ENCODE data around the gene JAZF1. TPM values are rescaled to one million over a fixed set of nuclear protein-coding genes. Genes with fewer than 3 reads are reported as not detected.

Gene JAZF1
- total RNA-seq, 3 donors from 2014 or later, result 8.6 to 27.4 (median 10.5) TPM

GRCh38 chr7:28142650-28143049, 37.9 kb downstream of the JAZF1 start:
- DNase-seq (ENCODE audit: low spot score in 2 of 2), result no peak
- H3K36me3 ChIP-seq, result no peaks in the 10 kb centered on the region
- intact Hi-C loops (cut with DNase I; ENCODE audit: low total_unique reads), result no loop called here
- H3K4me1 ChIP-seq, result no peaks in the 10 kb centered on the region
- H3K9me3 ChIP-seq, result no peaks in the 10 kb centered on the region
- H3K27ac ChIP-seq, result no peak overlapping the region
- TF ChIP-seq POLR2AphosphoS5 (IDR thresholded peaks at IDR 0.05) (no peak), CTCF (IDR thresholded peaks at IDR 0.05) (no peak), POLR2A (IDR thresholded peaks at IDR 0.05) (no peak)
- H3K27me3 ChIP-seq, result no peaks in the 10 kb centered on the region
- H3K4me3 ChIP-seq, result no peak overlapping the region

DNA sequence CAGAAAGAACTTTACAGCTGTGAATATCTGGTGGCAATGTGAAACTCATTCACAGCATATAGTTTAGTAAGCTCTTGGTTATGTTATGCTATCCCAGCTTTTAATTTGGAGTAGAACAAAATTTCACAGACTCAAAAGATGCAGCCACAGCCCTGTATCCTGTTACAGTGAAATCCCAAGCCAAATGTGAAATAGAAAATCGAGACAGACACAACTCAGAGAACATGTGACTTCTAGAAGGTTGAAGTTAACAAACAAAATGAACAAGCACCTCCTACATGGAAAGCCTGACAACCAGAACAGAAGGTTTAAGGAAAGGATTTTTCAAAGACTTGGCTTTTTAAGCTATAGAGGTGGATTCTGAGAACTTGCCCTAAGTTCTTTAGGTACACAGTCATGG, 39.6 kb downstream of the JAZF1 start:
- Histone ChIP-seq H3K27me3 (no peaks in the 10 kb centered on the region), H3K9me3 (no peaks in the 10 kb centered on the region), H3K4me3 (no peak overlapping the region), H3K36me3 (no peaks in the 10 kb centered on the region), H3K4me1 (no peaks in the 10 kb centered on the region), H3K27ac (peak overlapping the region in 1 of 2 donors; percentile 45)
- DNase-seq (ENCODE audit: low spot score in 2 of 2), result no peak
- TF ChIP-seq CTCF (IDR thresholded peaks at IDR 0.05), result no peak
- no peak for TF ChIP-seq POLR2AphosphoS5 (IDR thresholded peaks at IDR 0.05)
- TF ChIP-seq POLR2A (IDR thresholded peaks at IDR 0.05), result no peak
- intact Hi-C loops (cut with DNase I; ENCODE audit: low total_unique reads), result no loop called here

GRCh38 chr7:28138837-28139236, 41.8 kb downstream of the JAZF1 start:
- DNase-seq (ENCODE audit: low spot score in 2 of 2), result no peak
- TF ChIP-seq CTCF (IDR thresholded peaks at IDR 0.05) (no peak), POLR2AphosphoS5 (IDR thresholded peaks at IDR 0.05) (no peak), POLR2A (IDR thresholded peaks at IDR 0.05) (no peak)
- no peaks in the 10 kb centered on the region for H3K9me3 ChIP-seq
- no peaks in the 10 kb centered on the region for H3K27me3 ChIP-seq
- H3K4me1 ChIP-seq, result no peaks in the 10 kb centered on the region
- H3K36me3 ChIP-seq, result no peaks in the 10 kb centered on the region
- no peak overlapping the region for H3K27ac ChIP-seq
- intact Hi-C loops (cut with DNase I; ENCODE audit: low total_unique reads), result no loop called here
- no peak overlapping the region for H3K4me3 ChIP-seq

DNA sequence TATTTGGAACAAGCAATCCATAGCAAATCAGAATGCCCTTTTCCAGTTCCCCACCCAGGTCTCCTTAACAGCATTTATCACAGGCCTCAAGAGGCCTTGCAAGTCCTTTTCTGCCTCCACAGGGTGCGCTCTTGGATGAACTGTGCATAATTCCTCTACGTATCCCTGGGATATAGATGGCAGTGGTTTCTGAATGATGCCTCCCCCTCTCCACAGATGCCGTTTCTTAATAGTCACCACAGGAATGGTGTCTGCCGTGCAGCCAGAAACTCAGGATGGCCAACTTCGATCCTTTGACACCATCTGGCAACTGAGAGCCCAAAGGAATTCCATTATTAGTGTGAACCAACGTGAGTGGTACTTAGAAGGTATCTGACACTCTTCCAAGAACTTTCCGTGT, 43.1 kb downstream of the JAZF1 start:
- TF ChIP-seq POLR2A (IDR thresholded peaks at IDR 0.05) (no peak), POLR2AphosphoS5 (IDR thresholded peaks at IDR 0.05) (no peak), CTCF (IDR thresholded peaks at IDR 0.05) (no peak)
- no peaks in the 10 kb centered on the region for H3K36me3 ChIP-seq
- intact Hi-C loops (cut with DNase I; ENCODE audit: low total_unique reads), result no loop called here
- H3K27ac ChIP-seq, result no peak overlapping the region
- DNase-seq (ENCODE audit: low spot score in 2 of 2), result no peak
- no peak overlapping the region for H3K4me3 ChIP-seq
- H3K9me3 ChIP-seq, result no peaks in the 10 kb centered on the region
- H3K4me1 ChIP-seq, result no peaks in the 10 kb centered on the region
- no peaks in the 10 kb centered on the region for H3K27me3 ChIP-seq

- no peak for DNase-seq (ENCODE audit: low spot score in 2 of 2)
- no peaks in the 10 kb centered on the region for H3K27me3 ChIP-seq
- intact Hi-C loops (cut with DNase I; ENCODE audit: low total_unique reads), result no loop called here
- H3K4me1 ChIP-seq, result no peaks in the 10 kb centered on the region
- H3K36me3 ChIP-seq, result no peaks in the 10 kb centered on the region
- H3K9me3 ChIP-seq, result no peaks in the 10 kb centered on the region
- no peak for TF ChIP-seq CTCF (IDR thresholded peaks at IDR 0.05)
- no peak for TF ChIP-seq POLR2AphosphoS5 (IDR thresholded peaks at IDR 0.05)
- no peak for TF ChIP-seq POLR2A (IDR thresholded peaks at IDR 0.05)
- no peak overlapping the region for H3K4me3 ChIP-seq
- H3K27ac ChIP-seq, result no peak overlapping the region
These were observed 43.7 kb downstream of the JAZF1 start for GRCh38 chr7:28136885-28137284.

Measured in breast epithelium (tissue), 4 donors.